Ishikawa (cell line): ENCODE data around the gene FAM180A.

Source experiments
- CEBPB ChIP-seq: IDR thresholded peaks from 2 replicates; pipeline ENCODE4 v1.6.1; 2012
- EP300 ChIP-seq: IDR thresholded peaks from 2 replicates; pipeline ENCODE4 v1.6.1; 2012; ENCODE audit warnings: borderline replicate concordance
- FOXM1 ChIP-seq: IDR thresholded peaks from 2 replicates; pipeline ENCODE4 v1.6.1; 2012; ENCODE audit warnings: low read depth, borderline replicate concordance
- MAX ChIP-seq: IDR thresholded peaks from 2 replicates; pipeline ENCODE4 v1.6.1; 2012
- RAD21 ChIP-seq: IDR thresholded peaks from 2 replicates; pipeline ENCODE4 v1.6.1; 2012; ENCODE audit warnings: low read depth
- REST ChIP-seq: IDR thresholded peaks from 2 replicates; pipeline ENCODE4 v1.6.1; 2012; ENCODE audit warnings: low read depth, mild to moderate bottlenecking
- TAF1 ChIP-seq: IDR thresholded peaks from 2 replicates; pipeline ENCODE4 v1.6.1; 2012; ENCODE audit warnings: low read depth, mild to moderate bottlenecking
- TCF12 ChIP-seq: IDR thresholded peaks from 2 replicates; pipeline ENCODE4 v1.6.1; 2012; ENCODE audit warnings: low read depth
- USF1 ChIP-seq: IDR thresholded peaks from 2 replicates; pipeline ENCODE4 v1.6.1; 2012
- YY1 ChIP-seq: IDR thresholded peaks from 2 replicates; pipeline ENCODE4 v1.6.1; 2012; ENCODE audit warnings: low read depth

GRCh38 chr7:135729230-135729629, 19.4 kb downstream of the FAM180A start:
- TF ChIP-seq USF1 (no peak), RAD21 (no peak), REST (no peak), YY1 (no peak), MAX (no peak), TAF1 (no peak), EP300 (no peak), CEBPB (no peak), TCF12 (no peak), FOXM1 (no peak)
